Panc1 (cell line): ENCODE results near the gene HK3. TPM values are rescaled to one million over a fixed set of nuclear protein-coding genes. Genes with fewer than 3 reads are reported as not detected.

ENCODE experiments used
- ATAC-seq: fragments of 200-7000 bp; cut with Tn5 transposase; 2 replicates; pipeline ENCODE4 v1.9.1; 2020; ENCODE audit warnings: mild to moderate bottlenecking, moderate library complexity
- BruUV-seq: library from RNA; stranded (reverse); fragments of 400-500 nt; replicated peaks from 2 replicates; lab custom pipeline; 2021; lab: Mats Ljungman, UMichigan
- CTCF ChIA-PET: fragments of 300-600 bp; sonication (Branson Sonifier 250); formaldehyde crosslinking; loops from one replicate; lab custom pipeline; 2022; ENCODE audit warnings: antibody characterized with exemption; lab: Charles Lee
- POLR2A ChIA-PET: fragments of 300-600 bp; sonication (Branson Sonifier 250); formaldehyde crosslinking; loops from one replicate; lab custom pipeline; 2022; ENCODE audit warnings: antibody characterized with exemption; lab: Charles Lee
- DNase-seq: peaks from one replicate; pipeline ENCODE4 v3.0.0-alpha.2; 2010; ENCODE audit warnings: low read depth, low spot score
- H3K27ac ChIP-seq: 2 replicates; pipeline ENCODE4 v1.5.1; 2011; ENCODE audit warnings: mild to moderate bottlenecking, low read length, inconsistent platforms
- H3K27me3 ChIP-seq: fragments of 200-500 bp; sonication (Bioruptor generic); 2 replicates; pipeline ENCODE4 v1.6.0; 2014; ENCODE audit warnings: low read length, inconsistent platforms; ENCODE audit not compliant: control insufficient read depth, insufficient read depth
- H3K36me3 ChIP-seq: fragments of 200-500 bp; sonication (Bioruptor generic); 2 replicates; pipeline ENCODE4 v1.5.1; 2014; ENCODE audit warnings: inconsistent platforms, mild to moderate bottlenecking, low read length, moderate library complexity; ENCODE audit not compliant: control insufficient read depth, insufficient read depth
- H3K4me1 ChIP-seq: 2 replicates; pipeline ENCODE4 v1.5.1; 2011; ENCODE audit warnings: inconsistent platforms, mild to moderate bottlenecking, low read length, moderate library complexity; ENCODE audit not compliant: control insufficient read depth, insufficient read depth
- H3K4me3 ChIP-seq, 2 experiments: 2 replicates each; pipeline ENCODE4 v1.5.1; 2011 to 2012; ENCODE audit warnings: low read depth in 2 of 2, low read length in 2 of 2, mild to moderate bottlenecking in 2 of 2, inconsistent platforms in 1 of 2, moderate library complexity in 1 of 2
- H3K9me3 ChIP-seq: fragments of 200-500 bp; sonication (Bioruptor generic); 2 replicates; pipeline ENCODE4 v1.5.1; 2014; ENCODE audit warnings: low read depth, mild to moderate bottlenecking, inconsistent platforms, low read length, moderate library complexity; ENCODE audit not compliant: control insufficient read depth, insufficient read depth
- CTCF ChIP-seq: fragments of 450-650 bp; IDR thresholded peaks from 2 replicates; pipeline ENCODE4 v1.5.1; 2017; ENCODE audit warnings: mild to moderate bottlenecking
- POLR2AphosphoS5 ChIP-seq: IDR thresholded peaks from 2 replicates; pipeline ENCODE4 v1.6.1; 2012; ENCODE audit warnings: mild to moderate bottlenecking, low read depth, low read length, moderate library complexity
- REST ChIP-seq, 2 experiments: IDR thresholded peaks; 2 replicates each; pipeline ENCODE4 v1.6.1; 2011 to 2012; ENCODE audit warnings: low read depth in 2 of 2, control low read depth in 1 of 2, low read length in 1 of 2, mild to moderate bottlenecking in 1 of 2, moderate library complexity in 1 of 2; ENCODE audit not compliant: insufficient read depth in 1 of 2
- SIN3A ChIP-seq: IDR thresholded peaks from 2 replicates; pipeline ENCODE4 v1.6.1; 2012; ENCODE audit warnings: low read depth, mild to moderate bottlenecking, low read length, moderate library complexity, borderline replicate concordance; ENCODE audit not compliant: insufficient read depth
- TCF7L2 ChIP-seq: IDR thresholded peaks from 2 replicates; pipeline ENCODE4 v1.6.1; 2011; ENCODE audit warnings: mild to moderate bottlenecking, low read depth, low read length, inconsistent platforms
- in situ Hi-C: cut with HindIII; loops from 2 replicates; pipeline ENCODE4 v1.10.0; 2016; ENCODE audit warnings: low sequenced_read_pairs, low pct_unique_long_range_greater_than_20kb
- intact Hi-C: fragments of 100-400 bp; cut with micrococcal nuclease; formaldehyde crosslinking; loops from one replicate; pipeline ENCODE4 v1.10.0; 2022; ENCODE audit not compliant: unreplicated experiment
- total RNA-seq: library from RNA; stranded (reverse); gene quantifications from one replicate; pipeline ENCODE4 v1.2.1, GENCODE V29; 2021; ENCODE audit not compliant: unreplicated experiment

The HK3 gene
- total RNA-seq, 1 experiment from 2014 or later: not detected

- Histone ChIP-seq H3K4me1 (no peaks in the 10 kb centered on the region), H3K36me3 (no peaks in the 10 kb centered on the region), H3K27ac (no peak overlapping the region), H3K4me3 (no peak overlapping the region), H3K9me3 (no peaks in the 10 kb centered on the region), H3K27me3 (no peaks in the 10 kb centered on the region)
- TF ChIP-seq REST (IDR thresholded peaks at IDR 0.05; ENCODE audit: insufficient read depth in 1 of 2, low read depth in 2 of 2, low read length in 1 of 2): no peak
- TF ChIP-seq SIN3A: no peak
- no peak for TF ChIP-seq CTCF
- TF ChIP-seq TCF7L2: no peak
- TF ChIP-seq POLR2AphosphoS5: no peak
- BruUV-seq: no TSS peak
- ChIA-PET POLR2A (no interaction called here), CTCF (no interaction called here)
- intact Hi-C loops: no loop called here
- DNase-seq: no peak
- in situ Hi-C loops: no loop called here
- no peak for ATAC-seq
These were observed 49.4 kb downstream of the HK3 start for GRCh38 chr5:176849611-176850227.

- ChIA-PET CTCF (no interaction called here), POLR2A (no interaction called here)
- no peak for DNase-seq
- Histone ChIP-seq H3K4me3 (no peak overlapping the region), H3K27ac (no peak overlapping the region), H3K27me3 (no peaks in the 10 kb centered on the region), H3K4me1 (no peaks in the 10 kb centered on the region), H3K9me3 (no peaks in the 10 kb centered on the region), H3K36me3 (no peaks in the 10 kb centered on the region)
- in situ Hi-C loops: no loop called here
- intact Hi-C loops: no loop called here
- TF ChIP-seq SIN3A (no peak), CTCF (no peak), REST (IDR thresholded peaks at IDR 0.05; ENCODE audit: insufficient read depth in 1 of 2, low read depth in 2 of 2, low read length in 1 of 2) (no peak), POLR2AphosphoS5 (no peak), TCF7L2 (no peak)
- ATAC-seq: no peak
- no TSS peak for BruUV-seq
These were observed 50.5 kb downstream of the HK3 start for GRCh38 chr5:176848651-176849050.
